HepG2 (cell line): ENCODE measurements around the gene LRRN4CL. TPM values are rescaled to one million over a fixed set of nuclear protein-coding genes. Genes with fewer than 3 reads are reported as not detected.
A peak's percentile ranks its signal among the peaks of the same experiment; 100 is the strongest.

Source experiments
- CBX1 ChIP-seq: IDR thresholded peaks from one replicate; pipeline ENCODE4 v1.6.1; 2016; ENCODE audit warnings: antibody characterized with exemption, low read depth
- PHB2 ChIP-seq: fragments of 450-650 bp; IDR thresholded peaks from 2 replicates; pipeline ENCODE4 v1.6.1; 2018; ENCODE audit not compliant: partially characterized antibody
- RBM22 ChIP-seq: fragments of 200-400 bp; formaldehyde crosslinking; optimal IDR thresholded peaks from 2 replicates; pipeline ENCODE3; 2017; ENCODE audit warnings: mild to moderate bottlenecking, low read length, moderate library complexity
- REPIN1 ChIP-seq: sonication (generic); formaldehyde crosslinking; IDR thresholded peaks from 2 replicates; pipeline ENCODE4 v1.8.0; 2022; ENCODE audit warnings: missing genetic modification reagents, low read depth, mild to moderate bottlenecking, borderline replicate concordance
- SAP130 ChIP-seq: IDR thresholded peaks from 2 replicates; pipeline ENCODE4 v1.6.1; 2016; ENCODE audit warnings: low read depth
- ZMYM3 ChIP-seq: sonication (generic); formaldehyde crosslinking; IDR thresholded peaks from 2 replicates; pipeline ENCODE4 v1.5.1; 2020; ENCODE audit warnings: mild to moderate bottlenecking, missing genetic modification reagents
- ZNF333 ChIP-seq: sonication (generic); formaldehyde crosslinking; IDR thresholded peaks from 2 replicates; pipeline ENCODE4 v1.4.0; 2020; ENCODE audit warnings: mild to moderate bottlenecking, missing genetic modification reagents, borderline replicate concordance
- ZNF354B ChIP-seq: sonication (generic); formaldehyde crosslinking; IDR thresholded peaks from 2 replicates; pipeline ENCODE4 v1.8.0; 2022; ENCODE audit warnings: mild to moderate bottlenecking, missing genetic modification reagents
- ZNF724P ChIP-seq: sonication (generic); formaldehyde crosslinking; IDR thresholded peaks from 2 replicates; pipeline ENCODE4 v1.8.0; 2022; ENCODE audit warnings: missing genetic modification reagents, borderline replicate concordance
- polyA plus RNA-seq, 8 experiments: library from polyadenylated mRNA; depleted of rRNA in 3 of 8; stranded (reverse) in 7 of 8; unstranded in 1 of 8; fragments of >200 nt; fragmentation: Illumina TruSeq in 4 of 8; extraction: Trizol in 4 of 8; gene quantifications; 2 replicates each; pipeline versions ENCODE4 v1.2.1 to v1.2.3, GENCODE V29; 2011 to 2016; ENCODE audit warnings: low read depth in 4 of 8, missing spikeins in 1 of 8, mixed read lengths in 1 of 8; ENCODE audit not compliant: insufficient read depth in 1 of 8
- total RNA-seq, 5 experiments: library from RNA; depleted of rRNA; stranded (reverse); fragments of >200 nt; fragmentation: Illumina TruSeq; extraction: Trizol; gene quantifications; 2 replicates each; pipeline ENCODE4 v1.2.3, GENCODE V29; 2016; ENCODE audit warnings: low read depth in 1 of 5
- TF ChIP-seq, protein P1 (sequence below): sonication (generic); formaldehyde crosslinking; conservative IDR thresholded peaks from 2 replicates; pipeline ENCODE4 v1.4.0; 2020; ENCODE audit warnings: missing genetic modification reagents
- TF ChIP-seq, protein P2 (sequence below): sonication (generic); formaldehyde crosslinking; IDR thresholded peaks from 2 replicates; pipeline ENCODE4 v1.8.1; 2023; ENCODE audit warnings: mild to moderate bottlenecking, missing genetic modification reagents, borderline replicate concordance
- TF ChIP-seq, protein P3 (sequence below): sonication (generic); formaldehyde crosslinking; conservative IDR thresholded peaks from 2 replicates; pipeline ENCODE4 v1.8.0; 2022; ENCODE audit warnings: mild to moderate bottlenecking, moderate library complexity, missing genetic modification reagents
- TF ChIP-seq, protein P4 (sequence below): sonication (generic); formaldehyde crosslinking; IDR thresholded peaks from 2 replicates; pipeline ENCODE4 v1.4.0; 2020; ENCODE audit warnings: mild to moderate bottlenecking, missing genetic modification reagents
- TF ChIP-seq, protein P5 (sequence below): IDR thresholded peaks from 2 replicates; pipeline ENCODE4 v1.6.1; 2016; ENCODE audit warnings: low read depth, control low read depth
- TF ChIP-seq, protein P6 (sequence below): sonication (generic); formaldehyde crosslinking; IDR thresholded peaks from 2 replicates; pipeline ENCODE4 v1.4.0; 2020; ENCODE audit warnings: mild to moderate bottlenecking, missing genetic modification reagents, borderline replicate concordance
- TF ChIP-seq, protein P7 (sequence below): sonication (generic); formaldehyde crosslinking; conservative IDR thresholded peaks from 2 replicates; pipeline ENCODE4 v1.4.0; 2020; ENCODE audit warnings: missing genetic modification reagents

The LRRN4CL gene
- total and polyA plus RNA-seq, 2 of the 13 experiments (the other 11 are each of a cell fraction or from before 2014, with no cell fraction given), result 0.11 TPM; not detected in 1

DNA sequence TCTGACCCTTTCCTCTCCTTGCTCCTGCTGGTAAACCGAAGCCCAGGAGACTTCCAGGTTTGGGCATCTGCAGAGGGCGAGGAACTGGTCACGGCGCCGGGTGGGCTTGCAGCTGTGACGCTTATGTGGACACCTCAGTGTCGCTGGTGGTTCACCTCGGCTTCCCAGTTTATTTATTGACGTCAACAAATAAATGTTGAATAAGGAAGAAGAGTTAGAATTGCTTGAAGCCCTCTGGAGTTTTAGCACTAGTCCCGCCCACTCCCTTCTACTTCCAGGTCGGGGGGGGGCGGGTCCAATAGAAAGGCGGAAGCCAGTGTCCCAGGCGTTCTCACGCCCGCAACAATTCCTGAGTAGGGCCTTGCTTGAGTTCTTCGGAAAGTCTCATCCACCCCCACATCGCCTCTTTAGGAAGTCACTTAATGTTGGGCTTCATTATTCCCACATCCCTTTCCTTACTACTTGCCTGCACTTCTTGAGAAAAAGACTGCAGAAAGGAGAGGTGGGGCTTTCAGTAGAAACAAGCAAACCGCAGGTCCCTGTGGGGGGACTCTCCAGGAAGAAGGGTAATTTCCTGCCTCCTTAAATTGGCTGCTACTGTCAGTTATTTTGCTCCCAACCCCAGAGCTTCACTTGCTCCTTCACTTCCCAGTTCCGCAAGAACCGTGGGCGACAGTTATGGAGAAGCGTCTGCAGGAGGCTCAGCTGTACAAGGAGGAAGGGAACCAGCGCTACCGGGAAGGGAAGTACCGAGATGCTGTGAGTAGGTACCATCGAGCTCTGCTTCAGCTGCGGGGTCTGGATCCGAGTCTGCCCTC is 39.0 kb upstream of the LRRN4CL start, which contains the start of gene TTC9C (continued):
- TF ChIP-seq, protein P1, sequence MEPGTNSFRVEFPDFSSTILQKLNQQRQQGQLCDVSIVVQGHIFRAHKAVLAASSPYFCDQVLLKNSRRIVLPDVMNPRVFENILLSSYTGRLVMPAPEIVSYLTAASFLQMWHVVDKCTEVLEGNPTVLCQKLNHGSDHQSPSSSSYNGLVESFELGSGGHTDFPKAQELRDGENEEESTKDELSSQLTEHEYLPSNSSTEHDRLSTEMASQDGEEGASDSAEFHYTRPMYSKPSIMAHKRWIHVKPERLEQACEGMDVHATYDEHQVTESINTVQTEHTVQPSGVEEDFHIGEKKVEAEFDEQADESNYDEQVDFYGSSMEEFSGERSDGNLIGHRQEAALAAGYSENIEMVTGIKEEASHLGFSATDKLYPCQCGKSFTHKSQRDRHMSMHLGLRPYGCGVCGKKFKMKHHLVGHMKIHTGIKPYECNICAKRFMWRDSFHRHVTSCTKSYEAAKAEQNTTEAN (CRISPR knock-in tag), result peak; percentile 38; the same call in 1 of the 2 replicates
- no peak for TF ChIP-seq ZNF724P
- TF ChIP-seq, protein P2, sequence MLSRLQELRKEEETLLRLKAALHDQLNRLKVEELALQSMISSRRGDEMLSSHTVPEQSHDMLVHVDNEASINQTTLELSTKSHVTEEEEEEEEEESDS (CRISPR knock-in tag), result no peak
- TF ChIP-seq REPIN1 (CRISPR knock-in tag), result no peak
- no peak for TF ChIP-seq CBX1
- peak; percentile 92 for TF ChIP-seq SAP130 (CRISPR knock-in tag)
- TF ChIP-seq, protein P3, sequence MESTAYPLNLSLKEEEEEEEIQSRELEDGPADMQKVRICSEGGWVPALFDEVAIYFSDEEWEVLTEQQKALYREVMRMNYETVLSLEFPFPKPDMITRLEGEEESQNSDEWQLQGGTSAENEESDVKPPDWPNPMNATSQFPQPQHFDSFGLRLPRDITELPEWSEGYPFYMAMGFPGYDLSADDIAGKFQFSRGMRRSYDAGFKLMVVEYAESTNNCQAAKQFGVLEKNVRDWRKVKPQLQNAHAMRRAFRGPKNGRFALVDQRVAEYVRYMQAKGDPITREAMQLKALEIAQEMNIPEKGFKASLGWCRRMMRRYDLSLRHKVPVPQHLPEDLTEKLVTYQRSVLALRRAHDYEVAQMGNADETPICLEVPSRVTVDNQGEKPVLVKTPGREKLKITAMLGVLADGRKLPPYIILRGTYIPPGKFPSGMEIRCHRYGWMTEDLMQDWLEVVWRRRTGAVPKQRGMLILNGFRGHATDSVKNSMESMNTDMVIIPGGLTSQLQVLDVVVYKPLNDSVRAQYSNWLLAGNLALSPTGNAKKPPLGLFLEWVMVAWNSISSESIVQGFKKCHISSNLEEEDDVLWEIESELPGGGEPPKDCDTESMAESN (CRISPR knock-in tag), result peak; percentile 78
- TF ChIP-seq, protein P4, sequence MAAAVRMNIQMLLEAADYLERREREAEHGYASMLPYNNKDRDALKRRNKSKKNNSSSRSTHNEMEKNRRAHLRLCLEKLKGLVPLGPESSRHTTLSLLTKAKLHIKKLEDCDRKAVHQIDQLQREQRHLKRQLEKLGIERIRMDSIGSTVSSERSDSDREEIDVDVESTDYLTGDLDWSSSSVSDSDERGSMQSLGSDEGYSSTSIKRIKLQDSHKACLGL (CRISPR knock-in tag), result 0 out of 2 replicates have a peak, but pooled peaks have one; percentile 48
- no peak for TF ChIP-seq RBM22
- no peak for TF ChIP-seq PHB2
- TF ChIP-seq ZNF354B (CRISPR knock-in tag), result no peak
- no peak for TF ChIP-seq ZNF333 (CRISPR knock-in tag)
- TF ChIP-seq ZMYM3, result no peak
- TF ChIP-seq, protein P5, sequence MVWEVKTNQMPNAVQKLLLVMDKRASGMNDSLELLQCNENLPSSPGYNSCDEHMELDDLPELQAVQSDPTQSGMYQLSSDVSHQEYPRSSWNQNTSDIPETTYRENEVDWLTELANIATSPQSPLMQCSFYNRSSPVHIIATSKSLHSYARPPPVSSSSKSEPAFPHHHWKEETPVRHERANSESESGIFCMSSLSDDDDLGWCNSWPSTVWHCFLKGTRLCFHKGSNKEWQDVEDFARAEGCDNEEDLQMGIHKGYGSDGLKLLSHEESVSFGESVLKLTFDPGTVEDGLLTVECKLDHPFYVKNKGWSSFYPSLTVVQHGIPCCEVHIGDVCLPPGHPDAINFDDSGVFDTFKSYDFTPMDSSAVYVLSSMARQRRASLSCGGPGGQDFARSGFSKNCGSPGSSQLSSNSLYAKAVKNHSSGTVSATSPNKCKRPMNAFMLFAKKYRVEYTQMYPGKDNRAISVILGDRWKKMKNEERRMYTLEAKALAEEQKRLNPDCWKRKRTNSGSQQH (CRISPR knock-in tag), result peak; percentile 82
- TF ChIP-seq, protein P6, sequence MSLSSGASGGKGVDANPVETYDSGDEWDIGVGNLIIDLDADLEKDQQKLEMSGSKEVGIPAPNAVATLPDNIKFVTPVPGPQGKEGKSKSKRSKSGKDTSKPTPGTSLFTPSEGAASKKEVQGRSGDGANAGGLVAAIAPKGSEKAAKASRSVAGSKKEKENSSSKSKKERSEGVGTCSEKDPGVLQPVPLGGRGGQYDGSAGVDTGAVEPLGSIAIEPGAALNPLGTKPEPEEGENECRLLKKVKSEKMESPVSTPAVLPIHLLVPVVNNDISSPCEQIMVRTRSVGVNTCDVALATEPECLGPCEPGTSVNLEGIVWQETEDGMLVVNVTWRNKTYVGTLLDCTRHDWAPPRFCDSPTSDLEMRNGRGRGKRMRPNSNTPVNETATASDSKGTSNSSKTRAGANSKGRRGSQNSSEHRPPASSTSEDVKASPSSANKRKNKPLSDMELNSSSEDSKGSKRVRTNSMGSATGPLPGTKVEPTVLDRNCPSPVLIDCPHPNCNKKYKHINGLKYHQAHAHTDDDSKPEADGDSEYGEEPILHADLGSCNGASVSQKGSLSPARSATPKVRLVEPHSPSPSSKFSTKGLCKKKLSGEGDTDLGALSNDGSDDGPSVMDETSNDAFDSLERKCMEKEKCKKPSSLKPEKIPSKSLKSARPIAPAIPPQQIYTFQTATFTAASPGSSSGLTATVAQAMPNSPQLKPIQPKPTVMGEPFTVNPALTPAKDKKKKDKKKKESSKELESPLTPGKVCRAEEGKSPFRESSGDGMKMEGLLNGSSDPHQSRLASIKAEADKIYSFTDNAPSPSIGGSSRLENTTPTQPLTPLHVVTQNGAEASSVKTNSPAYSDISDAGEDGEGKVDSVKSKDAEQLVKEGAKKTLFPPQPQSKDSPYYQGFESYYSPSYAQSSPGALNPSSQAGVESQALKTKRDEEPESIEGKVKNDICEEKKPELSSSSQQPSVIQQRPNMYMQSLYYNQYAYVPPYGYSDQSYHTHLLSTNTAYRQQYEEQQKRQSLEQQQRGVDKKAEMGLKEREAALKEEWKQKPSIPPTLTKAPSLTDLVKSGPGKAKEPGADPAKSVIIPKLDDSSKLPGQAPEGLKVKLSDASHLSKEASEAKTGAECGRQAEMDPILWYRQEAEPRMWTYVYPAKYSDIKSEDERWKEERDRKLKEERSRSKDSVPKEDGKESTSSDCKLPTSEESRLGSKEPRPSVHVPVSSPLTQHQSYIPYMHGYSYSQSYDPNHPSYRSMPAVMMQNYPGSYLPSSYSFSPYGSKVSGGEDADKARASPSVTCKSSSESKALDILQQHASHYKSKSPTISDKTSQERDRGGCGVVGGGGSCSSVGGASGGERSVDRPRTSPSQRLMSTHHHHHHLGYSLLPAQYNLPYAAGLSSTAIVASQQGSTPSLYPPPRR, result no peak
- TF ChIP-seq, protein P7, sequence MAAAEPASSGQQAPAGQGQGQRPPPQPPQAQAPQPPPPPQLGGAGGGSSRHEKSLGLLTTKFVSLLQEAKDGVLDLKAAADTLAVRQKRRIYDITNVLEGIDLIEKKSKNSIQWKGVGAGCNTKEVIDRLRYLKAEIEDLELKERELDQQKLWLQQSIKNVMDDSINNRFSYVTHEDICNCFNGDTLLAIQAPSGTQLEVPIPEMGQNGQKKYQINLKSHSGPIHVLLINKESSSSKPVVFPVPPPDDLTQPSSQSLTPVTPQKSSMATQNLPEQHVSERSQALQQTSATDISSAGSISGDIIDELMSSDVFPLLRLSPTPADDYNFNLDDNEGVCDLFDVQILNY (CRISPR knock-in tag), result 0 out of 2 replicates have a peak, but pooled peaks have one; percentile 23
